Activated CD4-positive, alpha-beta T cell treated with anti-CD3 and anti-CD28 coated beads, Interleukin-10, Interleukin-2, amounts not matched to agents 100 ng/mL and 50 ng/mL, durations not matched to agents 16 hours and 8 hours (primary cell): ENCODE data around the gene ZNF581.

Source experiments
- DNase-seq: peaks from one replicate; pipeline ENCODE4 v3.0.0-alpha.2; 2020

The ZNF581 gene

GRCh38 chr19:55611983-55612645 is 31.3 kb upstream of the ZNF581 start:
- DNase-seq, result no peak

GRCh38 chr19:55613396-55613795 is 30.1 kb upstream of the ZNF581 start:
- no peak for DNase-seq

GRCh38 chr19:55613930-55614710 is 29.3 kb upstream of the ZNF581 start:
- DNase-seq, result no peak

- DNase-seq, result no peak
These were observed 28.5 kb upstream of the ZNF581 start for GRCh38 chr19:55614711-55615542.

- DNase-seq, result no peak
These were observed 27.7 kb upstream of the ZNF581 start for GRCh38 chr19:55615543-55616394.

GRCh38 chr19:55616395-55616875 is 27.0 kb upstream of the ZNF581 start:
- no peak for DNase-seq

- DNase-seq, result no peak
These were observed 26.0 kb upstream of the ZNF581 start for GRCh38 chr19:55617426-55617825.

GRCh38 chr19:55618426-55618825 is 25.0 kb upstream of the ZNF581 start:
- DNase-seq, result no peak

GRCh38 chr19:55619286-55619685 is 24.2 kb upstream of the ZNF581 start:
- DNase-seq, result no peak

- DNase-seq, result peak; percentile 23
These were observed 22.8 kb upstream of the ZNF581 start for GRCh38 chr19:55620410-55621204.

- no peak for DNase-seq
These were observed 22.2 kb upstream of the ZNF581 start for GRCh38 chr19:55621205-55621672.

- no peak for DNase-seq
These were observed 21.7 kb upstream of the ZNF581 start for GRCh38 chr19:55621673-55622231.

- DNase-seq, result no peak
These were observed 21.0 kb upstream of the ZNF581 start for GRCh38 chr19:55622242-55622969.

GRCh38 chr19:55623130-55623529 is 20.3 kb upstream of the ZNF581 start:
- no peak for DNase-seq

GRCh38 chr19:55623561-55623960 is 19.9 kb upstream of the ZNF581 start:
- no peak for DNase-seq

GRCh38 chr19:55624109-55625003 is 19.1 kb upstream of the ZNF581 start, which contains the start of gene ZNF784:
TSS of gene ZNF784 (minus strand) at chr19:55624566. CDS start at chr19:55624561, 5 bp downstream.
- peak; percentile 96 for DNase-seq

- DNase-seq, result no peak
These were observed 18.5 kb upstream of the ZNF581 start for GRCh38 chr19:55625004-55625326.

- peak; percentile 93 for DNase-seq
These were observed 17.1 kb upstream of the ZNF581 start for GRCh38 chr19:55626350-55626749.

GRCh38 chr19:55632463-55632834 is 11.0 kb upstream of the ZNF581 start:
- DNase-seq, result peak; percentile 93
